HAP-1 (cell line): ENCODE measurements around the gene CAPN12.
A peak's percentile ranks its signal among the peaks of the same experiment; 100 is the strongest.
"Not testable (repeated sequence)": the region's sequence is repeated elsewhere in the genome, so short reads cannot be mapped to it uniquely, and the experiment has no call there.

Source experiments
- DNase-seq, 2 experiments: peaks; one replicate each; pipeline ENCODE4 v3.0.0-alpha.2; 2016 to 2020; ENCODE audit warnings: low spot score in 2 of 2
- H3K27me3 ChIP-seq: fragments of 250-450 bp; sonication (Bioruptor Pico); 2 replicates; pipeline ENCODE4 v1.5.1; 2020; ENCODE audit warnings: low read depth, mild to moderate bottlenecking, moderate library complexity
- H3K36me3 ChIP-seq: fragments of 250-450 bp; sonication (Bioruptor Pico); replicated peaks from 2 replicates; pipeline ENCODE4 v1.5.1; 2020; ENCODE audit warnings: mild to moderate bottlenecking
- H3K4me1 ChIP-seq: fragments of 250-450 bp; sonication (Bioruptor Pico); 2 replicates; pipeline ENCODE4 v1.5.1; 2020; ENCODE audit warnings: mild to moderate bottlenecking
- H3K4me3 ChIP-seq: fragments of 250-450 bp; sonication (Bioruptor Pico); 2 replicates; pipeline ENCODE4 v1.5.1; 2020; ENCODE audit warnings: mild to moderate bottlenecking, moderate library complexity
- H3K9me3 ChIP-seq: fragments of 250-450 bp; sonication (Bioruptor Pico); 2 replicates; pipeline ENCODE4 v1.5.1; 2020; ENCODE audit warnings: mild to moderate bottlenecking, moderate library complexity
- in situ Hi-C: fragments of 300-500 bp; cut with MboI; formaldehyde crosslinking; loops from 3 replicates; pipeline ENCODE4 v1.14.3; 2020; ENCODE audit warnings: low sequenced_read_pairs, inconsistent platforms, mixed read lengths

CAPN12 gene

DNA sequence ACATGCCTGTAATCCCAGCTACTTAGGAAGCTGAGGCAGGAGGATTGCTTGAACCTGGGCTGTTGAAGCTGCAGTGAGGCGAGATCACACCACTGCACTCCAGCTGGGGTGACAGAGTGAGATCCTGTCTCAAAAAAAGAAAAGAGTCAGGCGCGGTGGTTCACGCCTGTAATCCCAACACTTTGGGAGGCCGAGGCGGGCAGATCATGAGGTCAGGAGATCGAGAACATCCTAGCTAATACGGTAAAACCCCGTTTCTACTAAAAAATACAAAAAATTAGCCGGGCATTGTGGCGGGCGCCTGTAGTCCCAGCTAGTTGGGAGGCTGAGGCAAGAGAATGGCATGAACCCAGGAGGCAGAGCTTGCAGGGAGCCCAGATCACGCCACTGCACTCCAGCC is 37.9 kb upstream of the CAPN12 start:
- H3K4me3 ChIP-seq, H3K9me3 ChIP-seq, H3K4me1 ChIP-seq, DNase-seq, in situ Hi-C loops, H3K36me3 ChIP-seq, H3K27me3 ChIP-seq: not testable (repeated sequence)

DNA sequence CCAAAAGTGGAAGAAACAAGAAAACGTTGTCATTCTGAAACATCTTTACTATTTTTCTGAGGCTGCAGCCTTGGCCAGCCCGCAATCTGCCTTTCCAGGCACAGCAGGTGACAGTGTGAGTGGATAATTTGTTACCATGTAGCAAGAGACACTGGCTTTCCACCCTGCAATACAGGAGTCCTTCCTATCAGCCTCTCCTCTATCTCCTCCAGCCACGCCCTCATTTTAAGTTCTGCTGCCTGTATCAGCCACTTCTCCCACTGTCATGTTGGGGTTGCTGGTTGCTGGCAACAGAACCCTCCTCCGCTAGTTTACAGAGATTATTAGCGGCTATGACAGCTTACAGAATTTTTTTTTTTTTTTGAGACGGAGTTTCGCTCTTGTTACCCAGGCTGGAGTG is 36.8 kb upstream of the CAPN12 start:
- no peaks in the 10 kb centered on the region; the same call in 1 of the 2 replicates for H3K27me3 ChIP-seq
- no peak for DNase-seq
- no peak overlapping the region for H3K4me3 ChIP-seq
- H3K36me3 ChIP-seq, result no peaks in the 10 kb centered on the region
- in situ Hi-C loops, result no loop called here
- H3K9me3 ChIP-seq, result no peaks in the 10 kb centered on the region
- no peaks in the 10 kb centered on the region for H3K4me1 ChIP-seq

DNA sequence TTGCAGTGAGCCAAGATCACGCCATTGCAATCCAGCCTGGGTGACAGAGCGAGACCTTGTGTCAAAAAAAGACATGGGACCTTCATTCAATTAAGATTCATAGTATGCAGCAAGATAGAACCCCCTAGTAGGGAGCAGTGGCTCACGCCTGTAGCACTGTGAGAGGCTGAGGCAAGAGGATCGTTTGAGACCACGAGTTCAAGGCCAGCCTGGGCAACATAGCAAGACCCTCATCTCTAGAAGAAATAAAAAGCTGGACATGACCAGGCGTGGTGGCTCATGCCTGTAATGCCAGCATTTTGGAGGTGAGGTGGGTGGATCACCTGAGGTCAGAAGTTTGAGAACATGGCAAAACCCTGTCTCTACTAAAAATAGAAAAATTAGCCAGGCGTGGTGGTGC is 36.2 kb upstream of the CAPN12 start:
- DNase-seq, result no peak
- in situ Hi-C loops, result no loop called here

DNA sequence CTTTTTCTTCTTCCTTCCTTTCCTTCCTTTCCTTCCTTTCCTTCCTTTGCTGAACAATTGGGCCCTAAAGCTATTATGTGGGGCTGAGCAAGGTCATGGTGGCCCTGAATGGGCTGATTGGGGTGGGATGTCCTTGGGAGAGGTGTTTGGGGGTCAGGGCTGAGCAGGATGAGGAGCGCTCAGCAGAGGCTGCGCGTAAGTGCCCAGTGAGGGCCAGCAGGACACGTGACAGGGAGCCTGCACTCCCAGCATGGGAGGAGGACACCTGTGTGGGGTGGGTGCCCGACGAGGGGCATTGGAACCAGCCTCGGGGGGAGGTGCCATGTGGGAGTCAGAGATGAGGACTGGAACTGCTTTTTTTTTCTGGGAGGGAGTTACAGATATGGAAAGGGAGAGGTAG is 34.5 kb upstream of the CAPN12 start:
- no peak for DNase-seq
- no peaks in the 10 kb centered on the region; the same call in 1 of the 2 replicates for H3K27me3 ChIP-seq
- H3K36me3 ChIP-seq, result no peaks in the 10 kb centered on the region
- no peak overlapping the region for H3K4me3 ChIP-seq
- H3K9me3 ChIP-seq, result no peaks in the 10 kb centered on the region
- in situ Hi-C loops, result no loop called here
- H3K4me1 ChIP-seq, result no peaks in the 10 kb centered on the region

More for the DNA sequence above, 36.2 kb upstream of the CAPN12 start:
- Histone ChIP-seq H3K9me3 (no peaks in the 10 kb centered on the region), H3K4me3 (no peak overlapping the region), H3K4me1 (no peaks in the 10 kb centered on the region), H3K27me3 (no peaks in the 10 kb centered on the region; the same call in 1 of the 2 replicates), H3K36me3 (no peaks in the 10 kb centered on the region)

DNA sequence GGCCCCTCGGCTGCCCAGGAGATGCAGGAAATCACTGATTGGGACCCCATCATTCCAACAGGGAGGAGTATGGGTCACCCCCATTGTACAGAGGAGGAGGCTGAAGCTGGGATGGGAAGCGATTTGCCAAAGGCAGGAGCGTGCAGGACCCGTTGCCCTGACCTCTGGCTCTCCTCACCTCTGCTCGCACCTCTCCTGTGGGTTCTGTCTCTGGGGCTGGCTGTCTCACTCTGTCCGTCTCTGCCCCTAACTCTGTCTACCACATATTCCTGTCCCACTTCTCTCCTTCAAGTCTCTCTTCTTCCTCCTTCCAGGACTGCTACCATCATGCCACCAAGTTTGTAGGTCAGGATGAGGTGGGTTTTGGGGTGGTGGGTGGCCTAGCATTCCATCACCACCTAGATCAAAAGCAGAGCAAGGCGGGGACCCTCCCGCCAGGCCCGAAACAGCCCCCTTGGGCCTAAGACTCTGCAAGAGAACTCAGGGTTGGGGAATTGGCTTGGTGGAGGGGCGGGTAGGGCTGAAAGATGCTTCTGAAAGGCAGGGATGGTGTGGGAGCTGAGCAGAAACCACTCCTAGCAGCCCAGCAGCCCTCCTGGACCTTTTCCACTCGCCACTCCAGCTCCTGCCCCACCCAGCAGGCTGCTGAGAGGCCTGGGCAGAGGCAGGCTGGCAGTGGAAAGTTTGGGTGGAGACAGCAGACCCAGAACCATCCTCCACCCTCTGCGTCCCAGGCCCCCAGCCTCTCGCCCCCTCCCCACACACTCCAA is 30.1 kb upstream of the CAPN12 start:
- in situ Hi-C loops, result no loop called here
- DNase-seq, result no peak
- Histone ChIP-seq H3K36me3 (no peaks in the 10 kb centered on the region), H3K4me1 (no peaks in the 10 kb centered on the region), H3K9me3 (no peaks in the 10 kb centered on the region), H3K4me3 (no peak overlapping the region), H3K27me3 (no peaks in the 10 kb centered on the region)

DNA sequence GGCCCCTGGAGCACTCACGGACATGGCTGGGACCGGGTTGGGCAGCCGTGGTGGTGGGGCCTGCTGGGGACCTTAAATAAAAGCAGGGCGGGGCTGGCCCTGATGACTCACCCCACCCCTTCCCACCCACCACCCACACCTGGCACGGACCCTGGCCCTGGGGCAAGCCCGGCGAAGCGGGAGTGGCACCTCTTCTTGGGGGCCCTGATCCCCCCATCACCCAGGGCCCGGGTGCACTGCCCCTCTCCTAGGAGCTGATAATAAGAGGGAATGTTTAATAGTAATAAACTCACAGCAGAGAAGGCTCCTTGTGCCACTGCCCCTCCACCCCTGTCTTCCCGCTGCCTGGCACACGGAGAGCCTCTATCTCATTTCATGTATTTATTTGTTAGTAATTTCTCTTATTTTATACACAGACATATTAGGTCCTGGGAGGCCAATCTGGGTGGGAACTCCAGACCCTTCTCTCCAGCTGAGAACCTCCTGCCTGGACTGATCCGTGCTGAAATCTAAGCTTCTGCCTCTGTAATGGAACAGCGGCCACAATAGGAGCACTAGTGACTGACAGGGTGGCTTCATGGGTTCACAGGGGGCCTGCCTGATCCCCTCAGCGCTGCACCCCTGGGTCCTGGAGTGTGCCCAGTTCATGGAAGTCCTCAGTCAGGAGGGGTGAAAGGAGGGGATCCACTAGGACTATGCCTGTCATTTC is 29.3 kb upstream of the CAPN12 start, which contains the start of gene LGALS7:
Gene LGALS7, minus strand, starts transcription at position 49 of the 709 bp plus-strand sequence. Its CDS starts 25 bp downstream, at position 24.
- no peak for DNase-seq
- no peak within 1 kb of the TSS for H3K4me3 ChIP-seq
- no peaks in the 10 kb centered on the region for H3K36me3 ChIP-seq
- in situ Hi-C loops, result no loop called here
- no peaks in the 10 kb centered on the region for H3K9me3 ChIP-seq
- no peaks in the 10 kb centered on the region for H3K27me3 ChIP-seq
- no peaks in the 10 kb centered on the region for H3K4me1 ChIP-seq

DNA sequence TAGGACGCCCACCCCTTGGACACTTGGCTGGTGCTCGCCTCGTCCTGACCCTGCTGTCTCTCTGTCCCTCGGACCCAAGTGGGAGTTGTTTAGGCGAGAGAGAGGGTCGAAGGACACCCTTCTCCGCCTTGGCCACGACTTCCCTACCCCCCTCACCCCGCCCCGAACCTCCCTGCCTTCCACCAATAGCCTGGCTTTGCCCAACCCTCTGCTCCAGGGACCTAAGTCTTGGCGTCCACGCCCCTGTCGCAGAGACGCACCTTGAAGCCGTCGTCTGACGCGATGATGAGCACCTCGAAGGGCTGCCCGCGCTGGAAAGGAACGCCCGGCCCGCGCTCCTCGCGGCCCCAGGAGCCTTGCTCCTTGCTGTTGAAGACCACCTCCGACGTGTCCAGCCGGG is 27.3 kb upstream of the CAPN12 start:
- H3K4me3 ChIP-seq, DNase-seq, H3K36me3 ChIP-seq, H3K9me3 ChIP-seq, H3K27me3 ChIP-seq, H3K4me1 ChIP-seq, in situ Hi-C loops: not testable (repeated sequence)

DNA sequence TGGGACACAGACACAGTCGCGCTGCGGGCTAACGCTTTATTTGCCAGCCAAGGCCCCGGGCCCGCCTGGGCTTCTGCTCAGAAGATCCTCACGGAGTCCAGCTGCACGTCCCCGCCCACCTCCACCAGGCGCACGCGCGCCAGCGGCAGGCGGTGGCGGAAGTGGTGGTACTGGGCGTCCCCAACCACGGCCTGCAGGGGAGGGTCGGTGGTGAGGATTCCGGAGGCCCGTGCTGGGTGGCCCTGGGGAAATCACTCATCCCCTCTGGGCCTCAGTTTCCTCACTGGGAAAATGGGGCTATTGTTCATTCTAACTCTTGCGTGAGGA is 26.6 kb upstream of the CAPN12 start:
- H3K9me3 ChIP-seq, H3K27me3 ChIP-seq, in situ Hi-C loops, H3K36me3 ChIP-seq, H3K4me3 ChIP-seq, H3K4me1 ChIP-seq, DNase-seq: not testable (repeated sequence)

DNA sequence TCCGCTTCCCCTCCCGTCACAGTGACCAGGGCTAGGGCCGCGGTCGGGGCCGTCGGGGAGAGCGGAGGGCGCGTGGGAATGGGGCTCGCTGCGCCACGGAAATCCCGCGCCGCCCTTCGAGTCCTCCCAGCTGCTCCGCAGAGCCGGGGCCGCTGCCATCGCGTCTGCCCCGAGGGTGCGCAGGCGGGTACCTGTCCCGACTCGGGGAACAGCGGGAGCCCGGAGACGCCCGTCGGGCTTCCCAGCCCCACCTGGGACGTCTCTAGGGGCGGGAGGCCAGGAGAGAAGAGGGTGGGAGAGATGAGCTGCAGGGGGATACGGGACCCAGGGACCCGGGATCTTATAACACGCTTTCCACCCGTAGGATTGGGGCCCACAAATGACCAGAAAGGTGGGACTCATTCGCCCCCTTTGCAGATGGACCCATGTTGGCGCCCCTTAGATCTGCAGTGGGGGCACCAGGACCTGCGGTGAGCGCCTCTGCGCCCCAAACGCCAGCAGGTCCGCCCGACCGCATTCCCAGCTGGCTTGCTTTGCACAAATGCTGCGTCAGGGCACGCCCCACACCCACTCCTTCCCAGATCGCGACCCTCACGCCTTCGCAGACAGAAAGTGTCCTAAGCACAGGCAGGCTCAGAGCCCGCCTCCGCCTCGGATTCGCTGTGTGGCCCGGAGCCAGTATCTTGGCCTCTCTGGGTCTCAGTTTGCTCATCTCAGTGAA is 26.1 kb upstream of the CAPN12 start:
- H3K36me3 ChIP-seq, H3K27me3 ChIP-seq, DNase-seq, H3K9me3 ChIP-seq, H3K4me3 ChIP-seq, in situ Hi-C loops, H3K4me1 ChIP-seq: not testable (repeated sequence)

DNA sequence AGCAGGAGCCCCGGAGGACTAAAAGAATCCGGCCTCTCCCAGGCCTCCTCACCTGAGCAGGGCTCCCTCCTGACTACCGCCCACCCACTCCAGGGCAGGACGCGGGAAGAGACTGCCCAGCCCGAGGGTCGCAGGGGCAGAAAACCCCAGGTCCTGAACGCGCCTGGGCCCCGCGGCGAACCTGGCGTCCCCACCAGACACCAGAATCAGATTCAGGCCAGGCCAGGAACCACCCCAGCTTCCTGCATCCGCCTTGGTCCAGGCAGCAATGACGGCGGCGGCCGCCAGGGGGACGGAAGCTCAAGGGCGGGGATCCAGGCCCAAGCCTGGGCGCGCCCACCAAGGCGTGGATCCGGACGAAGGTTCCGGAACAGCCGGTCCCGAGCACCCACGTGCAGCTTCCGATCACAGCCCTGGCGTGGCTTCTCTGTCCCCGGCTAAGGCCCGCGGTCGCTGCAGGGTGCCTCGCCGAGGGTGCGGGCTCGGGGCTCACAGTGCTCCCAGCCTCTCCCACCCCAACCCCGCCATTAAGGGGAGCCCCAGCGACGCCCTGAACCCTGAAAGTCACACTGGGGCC is 25.4 kb upstream of the CAPN12 start:
- Histone ChIP-seq H3K9me3 (no peaks in the 10 kb centered on the region), H3K27me3 (no peaks in the 10 kb centered on the region), H3K36me3 (no peaks in the 10 kb centered on the region), H3K4me1 (no peaks in the 10 kb centered on the region), H3K4me3 (no peak overlapping the region)
- peak in 1 of 2 experiments; percentile 43 for DNase-seq
- in situ Hi-C loops, result no loop called here

DNA sequence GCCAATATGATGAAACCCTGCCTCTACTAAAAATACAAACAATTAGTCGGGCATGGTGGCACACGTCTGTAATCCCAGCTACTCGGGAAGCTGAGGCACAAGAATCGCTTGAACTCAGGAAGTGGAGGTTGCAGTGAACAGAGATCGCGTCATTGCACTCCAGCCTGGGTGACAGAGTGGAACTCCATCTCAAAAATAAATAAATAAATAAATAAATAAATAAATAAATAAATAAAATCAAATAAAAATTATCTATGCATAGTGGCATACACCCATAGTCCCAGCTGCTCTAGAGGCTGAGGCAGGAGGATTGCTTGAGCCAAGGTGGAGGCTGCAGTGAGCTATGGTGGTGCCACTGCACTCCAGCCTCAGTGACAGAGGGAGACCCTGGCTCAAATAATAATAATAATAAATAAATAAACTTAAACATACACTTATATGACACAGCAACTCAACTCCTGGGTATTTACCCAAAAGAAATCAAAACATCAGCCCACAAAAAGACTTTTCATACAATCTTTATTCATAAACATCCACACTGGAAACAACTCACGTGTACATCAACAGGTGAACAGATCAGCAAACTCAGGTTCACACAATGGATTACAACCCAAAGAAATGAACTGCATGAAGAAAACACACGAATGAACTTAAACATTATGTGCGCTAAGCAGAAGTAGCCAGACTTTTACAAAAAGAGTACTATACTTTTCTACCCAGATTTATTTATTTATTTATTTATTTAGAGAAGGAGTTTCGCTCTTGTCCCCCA is 22.2 kb upstream of the CAPN12 start:
- Histone ChIP-seq H3K27me3 (no peaks in the 10 kb centered on the region), H3K36me3 (no peaks in the 10 kb centered on the region), H3K9me3 (no peaks in the 10 kb centered on the region), H3K4me3 (no peak overlapping the region), H3K4me1 (no peaks in the 10 kb centered on the region)
- DNase-seq, result no peak
- in situ Hi-C loops, result no loop called here

DNA sequence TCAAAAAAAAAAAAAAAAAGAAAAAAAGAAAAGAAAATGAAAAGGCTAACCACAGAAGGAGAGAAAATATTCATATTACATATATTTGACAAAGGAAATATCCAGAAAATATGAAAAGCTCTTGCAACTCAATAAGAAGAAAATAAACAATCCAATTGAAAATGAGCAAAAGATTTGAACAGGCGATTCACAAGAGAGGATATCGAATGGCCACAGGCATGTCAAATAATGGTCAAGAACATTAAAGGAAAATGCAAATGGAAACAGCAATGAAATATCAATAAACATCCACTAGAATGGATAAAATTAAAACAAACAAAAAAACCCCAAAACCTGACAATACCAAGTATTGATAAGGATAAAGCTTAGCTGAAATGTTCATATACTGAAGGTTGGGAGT is 20.9 kb upstream of the CAPN12 start:
- no peaks in the 10 kb centered on the region for H3K36me3 ChIP-seq
- no peaks in the 10 kb centered on the region for H3K4me1 ChIP-seq
- in situ Hi-C loops, result no loop called here
- DNase-seq, result no peak
- H3K27me3 ChIP-seq, result no peaks in the 10 kb centered on the region
- no peaks in the 10 kb centered on the region for H3K9me3 ChIP-seq
- H3K4me3 ChIP-seq, result no peak overlapping the region

DNA sequence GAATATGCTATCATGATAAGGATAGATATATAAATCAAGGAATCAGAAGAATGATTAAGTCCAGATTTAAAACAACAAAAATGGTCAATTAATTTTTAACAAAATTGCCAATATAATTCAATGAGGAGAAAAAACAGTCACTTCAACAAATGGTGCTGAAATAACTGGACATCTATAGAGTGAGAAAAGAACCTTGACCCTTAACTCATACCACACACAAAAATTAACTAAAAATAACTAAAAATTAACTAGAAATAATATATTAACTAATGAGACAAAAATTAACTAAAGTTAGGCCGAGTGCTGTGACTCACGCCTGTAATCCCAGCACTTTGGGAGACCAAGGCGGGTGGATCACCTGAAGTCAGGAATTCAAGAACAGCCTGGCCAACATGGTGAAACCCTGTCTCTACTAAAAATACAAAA is 19.5 kb upstream of the CAPN12 start:
- in situ Hi-C loops, result no loop called here
- Histone ChIP-seq H3K36me3 (no peaks in the 10 kb centered on the region), H3K4me3 (no peak overlapping the region), H3K4me1 (no peaks in the 10 kb centered on the region), H3K9me3 (no peaks in the 10 kb centered on the region), H3K27me3 (no peaks in the 10 kb centered on the region)
- DNase-seq, result no peak
